ENCODE results near the gene XNDC1N. TPM values are rescaled to one million over a fixed set of nuclear protein-coding genes. Genes with fewer than 3 reads are reported as not detected.
"Not testable (repeated sequence)": the region's sequence is repeated elsewhere in the genome, so short reads cannot be mapped to it uniquely, and the experiment has no call there.

The XNDC1N gene
- total and polyA plus RNA-seq, 8 donors = 5.6 to 9.9 (median 8.2) TPM

DNA sequence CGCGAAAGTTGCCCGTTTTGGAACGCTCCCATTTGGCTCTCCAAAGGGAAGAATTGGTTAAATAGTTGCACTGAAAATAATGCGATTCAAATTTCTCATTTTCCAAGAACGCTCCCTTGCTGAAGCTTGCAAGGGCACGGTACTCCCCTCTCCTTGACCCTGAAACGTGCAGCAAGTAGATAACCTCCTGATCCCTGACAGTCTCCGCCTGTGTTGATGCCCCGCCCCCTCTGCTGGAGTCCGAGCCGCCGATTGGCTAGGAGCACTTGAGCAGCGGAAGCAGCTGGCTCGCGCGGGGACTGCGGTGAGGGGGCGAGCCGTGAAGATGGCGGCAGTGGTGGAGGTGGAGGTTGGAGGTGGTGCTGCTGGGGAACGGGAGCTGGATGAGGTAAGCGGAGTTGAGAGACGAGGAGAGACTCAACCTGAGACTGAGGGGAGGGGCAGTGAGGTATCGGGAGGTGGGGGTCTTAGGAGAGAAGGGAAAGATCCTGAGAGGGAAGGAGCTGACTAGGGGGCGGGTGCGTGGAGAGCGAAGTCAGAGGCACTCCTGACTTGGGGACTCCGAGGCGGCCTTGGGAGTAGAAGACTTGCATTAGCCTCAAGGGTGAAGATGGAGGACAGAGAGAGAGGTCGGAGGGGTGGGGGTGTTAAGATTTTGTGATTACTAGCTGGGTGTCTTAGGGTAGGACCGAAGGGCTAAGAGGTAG is 496 bp upstream of the XNDC1N start, which contains the start of gene RNF121:
Gene RNF121, plus strand, starts transcription at position 310 of the 707 bp plus-strand sequence. Its CDS starts 16 bp downstream, at position 326.
- ATAC-seq (peak; percentile 99), DNase-seq (peak; percentile 95 to 98 (median 96))
- intact Hi-C loops (cut with DNase I) = no loop called here
- peaks cover 5 to 39% of the 10 kb centered on the region in 2 donors for H3K4me1 ChIP-seq
- no peaks in the 10 kb centered on the region for H3K9me3 ChIP-seq
- H3K27me3 ChIP-seq = no peaks in the 10 kb centered on the region
- H3K36me3 ChIP-seq = peaks cover 0 to 7% of the 10 kb centered on the region in 2 donors
- peak within 1 kb of the TSS; percentile 89 to 91 for H3K4me3 ChIP-seq
- TF ChIP-seq, protein P1, sequence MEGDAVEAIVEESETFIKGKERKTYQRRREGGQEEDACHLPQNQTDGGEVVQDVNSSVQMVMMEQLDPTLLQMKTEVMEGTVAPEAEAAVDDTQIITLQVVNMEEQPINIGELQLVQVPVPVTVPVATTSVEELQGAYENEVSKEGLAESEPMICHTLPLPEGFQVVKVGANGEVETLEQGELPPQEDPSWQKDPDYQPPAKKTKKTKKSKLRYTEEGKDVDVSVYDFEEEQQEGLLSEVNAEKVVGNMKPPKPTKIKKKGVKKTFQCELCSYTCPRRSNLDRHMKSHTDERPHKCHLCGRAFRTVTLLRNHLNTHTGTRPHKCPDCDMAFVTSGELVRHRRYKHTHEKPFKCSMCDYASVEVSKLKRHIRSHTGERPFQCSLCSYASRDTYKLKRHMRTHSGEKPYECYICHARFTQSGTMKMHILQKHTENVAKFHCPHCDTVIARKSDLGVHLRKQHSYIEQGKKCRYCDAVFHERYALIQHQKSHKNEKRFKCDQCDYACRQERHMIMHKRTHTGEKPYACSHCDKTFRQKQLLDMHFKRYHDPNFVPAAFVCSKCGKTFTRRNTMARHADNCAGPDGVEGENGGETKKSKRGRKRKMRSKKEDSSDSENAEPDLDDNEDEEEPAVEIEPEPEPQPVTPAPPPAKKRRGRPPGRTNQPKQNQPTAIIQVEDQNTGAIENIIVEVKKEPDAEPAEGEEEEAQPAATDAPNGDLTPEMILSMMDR (IDR thresholded peaks at IDR 0.05) = no peak
- peak within 1 kb of the TSS; percentile 88 to 93 for H3K27ac ChIP-seq

GRCh38 chr11:71917646-71918140 is 10.7 kb downstream of the XNDC1N start:
- TF ChIP-seq, protein P1 (IDR thresholded peaks at IDR 0.05) = no peak
- no peak for ATAC-seq
- intact Hi-C loops (cut with DNase I) = no loop called here
- no peaks in the 10 kb centered on the region for H3K9me3 ChIP-seq
- peaks cover 0 to 68% of the 10 kb centered on the region in 2 donors for H3K36me3 ChIP-seq
- no peaks in the 10 kb centered on the region for H3K4me1 ChIP-seq
- no peak for DNase-seq
- H3K27ac ChIP-seq = no peak overlapping the region
- H3K4me3 ChIP-seq = no peak overlapping the region
- no peaks in the 10 kb centered on the region for H3K27me3 ChIP-seq

GRCh38 chr11:71914617-71915189 is 13.7 kb downstream of the XNDC1N start:
- Histone ChIP-seq H3K4me1 (no peaks in the 10 kb centered on the region), H3K27ac (no peak overlapping the region), H3K9me3 (no peaks in the 10 kb centered on the region), H3K4me3 (no peak overlapping the region), H3K27me3 (no peaks in the 10 kb centered on the region), H3K36me3 (peaks cover 0 to 80% of the 10 kb centered on the region in 2 donors)
- intact Hi-C loops (cut with DNase I) = no loop called here
- DNase-seq (no peak), ATAC-seq (no peak)
- TF ChIP-seq, protein P1 (IDR thresholded peaks at IDR 0.05) = no peak

DNA sequence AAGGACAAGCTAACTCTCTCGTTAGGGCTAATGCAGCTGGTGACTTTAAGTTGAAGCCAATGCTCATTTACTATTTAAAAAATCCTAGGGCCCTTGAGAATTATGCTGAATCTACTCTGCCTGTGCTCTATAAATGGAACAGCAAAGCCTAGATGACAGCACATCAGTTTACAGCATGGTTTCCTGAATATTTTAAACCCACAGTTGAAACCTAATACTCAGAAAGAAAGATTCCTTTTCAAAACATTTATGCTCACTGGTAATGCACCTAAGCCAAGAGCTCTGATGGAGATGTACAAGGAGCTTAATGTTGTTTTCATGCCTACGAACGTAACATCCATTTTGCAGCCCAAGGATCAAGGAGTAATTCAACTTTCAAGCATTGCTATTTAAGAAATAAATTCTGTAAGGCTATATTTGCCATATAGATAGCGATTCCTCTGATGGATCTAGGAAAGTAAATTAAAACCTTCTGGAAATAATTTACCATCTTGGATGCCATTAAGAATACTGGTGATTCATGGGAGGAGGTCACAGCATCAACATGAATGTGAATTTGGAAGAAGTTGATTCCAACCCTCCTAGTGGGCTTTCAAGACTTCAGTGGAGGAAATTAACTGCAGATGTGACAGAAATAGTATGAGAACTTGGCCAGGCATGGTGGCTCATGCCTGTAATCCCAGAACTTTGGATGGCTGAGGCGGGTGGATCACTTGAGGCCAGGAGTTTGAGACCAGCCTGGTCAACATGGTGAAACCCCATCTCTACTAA is 14.5 kb downstream of the XNDC1N start:
- no peaks in the 10 kb centered on the region for H3K4me1 ChIP-seq
- peaks cover 0 to 80% of the 10 kb centered on the region in 2 donors for H3K36me3 ChIP-seq
- H3K4me3 ChIP-seq = no peak overlapping the region
- DNase-seq = no peak
- TF ChIP-seq, protein P1 (IDR thresholded peaks at IDR 0.05) = no peak
- no peak overlapping the region for H3K27ac ChIP-seq
- ATAC-seq = no peak
- H3K9me3 ChIP-seq = no peaks in the 10 kb centered on the region
- no peaks in the 10 kb centered on the region for H3K27me3 ChIP-seq
- intact Hi-C loops (cut with DNase I) = no loop called here

GRCh38 chr11:71911986-71912340 is 16.4 kb downstream of the XNDC1N start:
- ATAC-seq; H3K4me1 ChIP-seq; intact Hi-C loops (cut with DNase I); H3K9me3 ChIP-seq; H3K27me3 ChIP-seq; H3K27ac ChIP-seq; H3K4me3 ChIP-seq; DNase-seq: not testable (repeated sequence)
- peaks cover 0 to 62% of the 10 kb centered on the region in 2 donors for H3K36me3 ChIP-seq

DNA sequence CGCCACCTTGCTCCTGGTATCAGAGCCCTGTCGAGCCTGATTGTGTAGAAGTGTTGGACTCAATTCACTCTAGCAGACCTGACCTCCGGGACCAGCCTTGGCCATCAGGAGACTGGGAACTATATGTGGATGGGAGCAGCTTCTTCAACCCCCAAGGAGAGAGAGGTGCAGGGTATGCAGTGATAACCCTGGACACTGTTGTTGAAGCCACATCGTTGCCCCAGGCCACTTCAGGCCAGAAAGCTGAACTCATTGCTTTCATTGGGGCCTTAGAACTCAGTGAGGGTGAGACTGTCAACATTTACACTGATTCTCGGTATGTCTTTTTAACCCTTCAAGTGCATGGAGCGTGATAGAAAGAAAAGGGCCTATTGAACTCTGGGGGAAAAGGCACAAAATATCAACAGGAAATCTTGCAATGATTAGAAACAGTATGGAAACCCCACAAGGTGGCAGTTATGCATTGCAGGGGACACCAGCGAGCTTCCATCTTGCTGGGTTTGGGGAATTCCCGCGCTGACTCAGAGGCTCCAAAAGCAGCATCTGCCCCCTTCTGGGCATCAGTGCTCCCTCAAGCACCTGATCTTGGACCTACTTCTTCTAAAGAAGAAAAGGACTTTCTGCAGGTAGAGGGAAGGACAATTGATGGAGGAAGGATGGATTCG is 16.9 kb downstream of the XNDC1N start:
- intact Hi-C loops (cut with DNase I); H3K4me3 ChIP-seq; DNase-seq; H3K4me1 ChIP-seq; H3K27ac ChIP-seq; H3K9me3 ChIP-seq; ATAC-seq; H3K27me3 ChIP-seq: not testable (repeated sequence)
- peaks cover 0 to 56% of the 10 kb centered on the region in 2 donors for H3K36me3 ChIP-seq

GRCh38 chr11:71910775-71911174 is 17.6 kb downstream of the XNDC1N start:
- DNase-seq; H3K27ac ChIP-seq; intact Hi-C loops (cut with DNase I); ATAC-seq; H3K4me3 ChIP-seq; H3K4me1 ChIP-seq; H3K9me3 ChIP-seq; H3K27me3 ChIP-seq: not testable (repeated sequence)
- peaks cover 0 to 50% of the 10 kb centered on the region in 2 donors for H3K36me3 ChIP-seq

Measured in left lung (tissue), 10 donors.